OCI-LY7 (cell line): Measurements from ENCODE around the gene ARL16.

Experiments
- CTCF ChIP-seq: fragments of 200-600 bp; sonication (generic); conservative IDR thresholded peaks from 2 replicates; pipeline ENCODE4 v1.5.1; 2014; ENCODE audit warnings: mild to moderate bottlenecking, antibody characterized with exemption, low read length, moderate library complexity, mixed read lengths
- EZH2phosphoT487 ChIP-seq: fragments of 200-600 bp; sonication (generic); IDR thresholded peaks from 2 replicates; pipeline ENCODE4 v1.6.1; 2018; ENCODE audit warnings: low read depth, borderline replicate concordance, mild to moderate bottlenecking, mixed run types, antibody characterized with exemption, low read length, moderate library complexity, mixed read lengths

GRCh38 chr17:81685108-81685507 lies 1.5 kb upstream of the ARL16 start:
- no peak for TF ChIP-seq CTCF
- TF ChIP-seq EZH2phosphoT487 = no peak
